GM23338 (cell line): ENCODE data around the gene ZNF281. TPM values are rescaled to one million over a fixed set of nuclear protein-coding genes. Genes with fewer than 3 reads are reported as not detected.

Experiments used
- ATAC-seq: fragments of 200-7000 bp; cut with Tn5 transposase; 3 replicates; pipeline ENCODE4 v1.9.1; 2020
- DNase-seq: peaks from one replicate; pipeline ENCODE4 v3.0.0-alpha.2; 2015; ENCODE audit warnings: low spot score
- H2AFZ ChIP-seq: fragments of 200-600 bp; sonication (generic); 2 replicates; pipeline ENCODE4 v1.8.0; 2016; ENCODE audit warnings: antibody characterized with exemption, mild to moderate bottlenecking, moderate library complexity
- H3F3A ChIP-seq: fragments of 200-600 bp; sonication (generic); replicated peaks from 2 replicates; pipeline ENCODE4 v1.8.0; 2017; ENCODE audit warnings: antibody characterized with exemption, mixed run types, low read depth
- H3K27ac ChIP-seq: fragments of 200-600 bp; sonication (generic); 2 replicates; pipeline ENCODE4 v1.6.1; 2016; ENCODE audit warnings: low read depth
- H3K27me3 ChIP-seq: fragments of 200-600 bp; sonication (generic); 2 replicates; pipeline ENCODE4 v1.8.0; 2016; ENCODE audit warnings: mild to moderate bottlenecking, mixed run types, moderate library complexity; ENCODE audit not compliant: insufficient read depth
- H3K36me3 ChIP-seq: fragments of 200-600 bp; sonication (generic); 2 replicates; pipeline ENCODE4 v1.8.0; 2016; ENCODE audit warnings: mild to moderate bottlenecking; ENCODE audit not compliant: insufficient read depth
- H3K4me1 ChIP-seq: fragments of 200-600 bp; sonication (generic); 2 replicates; pipeline ENCODE4 v1.8.0; 2016; ENCODE audit warnings: mild to moderate bottlenecking, moderate library complexity; ENCODE audit not compliant: insufficient read depth
- H3K4me2 ChIP-seq: fragments of 200-600 bp; sonication (generic); 2 replicates; pipeline ENCODE4 v1.7.1; 2017; ENCODE audit warnings: mixed run types
- H3K4me3 ChIP-seq: fragments of 200-600 bp; sonication (generic); 2 replicates; pipeline ENCODE4 v1.6.1; 2016; ENCODE audit warnings: mixed run types
- H3K79me2 ChIP-seq: fragments of 200-600 bp; sonication (generic); replicated peaks from 2 replicates; pipeline ENCODE4 v1.8.0; 2017; ENCODE audit warnings: mild to moderate bottlenecking; ENCODE audit not compliant: insufficient read depth
- H3K9me2 ChIP-seq: fragments of 200-600 bp; sonication (generic); 2 replicates; pipeline ENCODE4 v1.8.0; 2017; ENCODE audit not compliant: insufficient read depth
- H4K20me1 ChIP-seq: fragments of 200-600 bp; sonication (generic); replicated peaks from 2 replicates; pipeline ENCODE4 v1.8.0; 2017; ENCODE audit warnings: mild to moderate bottlenecking; ENCODE audit not compliant: insufficient read depth
- H3K27ac Mint-ChIP-seq: 2 replicates; pipeline ENCODE4 v1.8.0; 2020; ENCODE audit warnings: inconsistent platforms, mild to moderate bottlenecking, moderate library complexity, mixed read lengths
- H3K27me3 Mint-ChIP-seq: 3 replicates; pipeline ENCODE4 v1.8.0; 2022; ENCODE audit warnings: low read depth, mild to moderate bottlenecking, moderate library complexity, mixed read lengths, inconsistent platforms; ENCODE audit not compliant: insufficient read depth, poor library complexity
- H3K36me3 Mint-ChIP-seq: 3 replicates; pipeline ENCODE4 v1.8.0; 2021; ENCODE audit warnings: low read depth, mild to moderate bottlenecking, inconsistent platforms, moderate library complexity, mixed read lengths
- H3K4me1 Mint-ChIP-seq: 3 replicates; pipeline ENCODE4 v1.8.0; 2020; ENCODE audit warnings: mild to moderate bottlenecking, inconsistent platforms, mixed read lengths
- H3K4me3 Mint-ChIP-seq: 3 replicates; pipeline ENCODE4 v1.8.0; 2021; ENCODE audit warnings: moderate library complexity, mild to moderate bottlenecking, inconsistent platforms, mixed read lengths
- H3K9me3 Mint-ChIP-seq: 3 replicates; pipeline ENCODE4 v1.8.0; 2020; ENCODE audit warnings: moderate library complexity, mild to moderate bottlenecking, inconsistent platforms, mixed read lengths
- CREB1 ChIP-seq: fragments of 250-450 bp; sonication (Bioruptor Pico); IDR thresholded peaks from 2 replicates; pipeline ENCODE4 v1.5.0; 2020; ENCODE audit warnings: low read depth, mild to moderate bottlenecking, moderate library complexity
- CTCF ChIP-seq, 2 experiments: fragments of 200-600 bp in 1 of 2; sonication (generic) in 1 of 2; conservative IDR thresholded peaks; 2 replicates each; pipeline versions ENCODE4 v1.5.1 to v1.6.1; 2016 to 2017; ENCODE audit warnings: antibody characterized with exemption in 2 of 2, low read depth in 2 of 2, mild to moderate bottlenecking in 2 of 2, moderate library complexity in 1 of 2
- ETS1 ChIP-seq: IDR thresholded peaks from 2 replicates; pipeline ENCODE4 v1.6.1; 2016; ENCODE audit warnings: antibody characterized with exemption
- EZH2 ChIP-seq: fragments of 200-600 bp; sonication (generic); IDR thresholded peaks from one replicate; pipeline ENCODE4 v1.8.0; 2017; ENCODE audit warnings: antibody characterized with exemption, mild to moderate bottlenecking, low read depth; ENCODE audit not compliant: unreplicated experiment
- EZH2phosphoT487 ChIP-seq: fragments of 200-600 bp; sonication (generic); IDR thresholded peaks from one replicate; pipeline ENCODE4 v1.8.1; 2018; ENCODE audit warnings: antibody characterized with exemption; ENCODE audit not compliant: unreplicated experiment
- JUNB ChIP-seq: IDR thresholded peaks from one replicate; pipeline ENCODE4 v1.6.1; 2016; ENCODE audit warnings: antibody characterized with exemption; ENCODE audit not compliant: unreplicated experiment
- NANOG ChIP-seq: IDR thresholded peaks from 2 replicates; pipeline ENCODE4 v1.6.1; 2016; ENCODE audit warnings: antibody characterized with exemption, borderline replicate concordance
- POLR2AphosphoS5 ChIP-seq: IDR thresholded peaks from 2 replicates; pipeline ENCODE4 v1.6.1; 2016; ENCODE audit warnings: antibody characterized with exemption, low read depth
- REST ChIP-seq: IDR thresholded peaks from one replicate; pipeline ENCODE4 v1.6.1; 2018; ENCODE audit warnings: antibody characterized with exemption; ENCODE audit not compliant: unreplicated experiment
- STAT1 ChIP-seq: IDR thresholded peaks from one replicate; pipeline ENCODE4 v1.6.1; 2016; ENCODE audit warnings: antibody characterized with exemption; ENCODE audit not compliant: unreplicated experiment
- ZNF114 ChIP-seq: fragments of 250-450 bp; sonication (Bioruptor Pico); IDR thresholded peaks from 2 replicates; pipeline ENCODE4 v1.5.0; 2020; ENCODE audit warnings: mild to moderate bottlenecking, moderate library complexity
- ZNF331 ChIP-seq: fragments of 250-450 bp; sonication (Bioruptor Pico); IDR thresholded peaks from 2 replicates; pipeline ENCODE4 v1.5.0; 2020; ENCODE audit warnings: low read depth, mild to moderate bottlenecking, moderate library complexity
- polyA plus RNA-seq: library from polyadenylated mRNA; unstranded; fragments of >200 nt; fragmentation: Nextera tagmentation; extraction: Ambion mirVana; gene quantifications from 2 replicates; pipeline ENCODE4 v1.2.1, GENCODE V29; 2016
- total RNA-seq: library from RNA; depleted of rRNA; stranded (reverse); fragments of >200 nt; shearing (Covaris generic); gene quantifications from 2 replicates; pipeline ENCODE4 v1.2.3, GENCODE V29; 2014
- TF ChIP-seq, protein P1 (sequence below): fragments of 250-450 bp; sonication (Bioruptor Pico); IDR thresholded peaks from 2 replicates; pipeline ENCODE4 v1.5.0; 2020; ENCODE audit warnings: mild to moderate bottlenecking, moderate library complexity

The ZNF281 gene
- total and polyA plus RNA-seq, 2 experiments from 2014 or later = 62.1 to 79.3 TPM

DNA sequence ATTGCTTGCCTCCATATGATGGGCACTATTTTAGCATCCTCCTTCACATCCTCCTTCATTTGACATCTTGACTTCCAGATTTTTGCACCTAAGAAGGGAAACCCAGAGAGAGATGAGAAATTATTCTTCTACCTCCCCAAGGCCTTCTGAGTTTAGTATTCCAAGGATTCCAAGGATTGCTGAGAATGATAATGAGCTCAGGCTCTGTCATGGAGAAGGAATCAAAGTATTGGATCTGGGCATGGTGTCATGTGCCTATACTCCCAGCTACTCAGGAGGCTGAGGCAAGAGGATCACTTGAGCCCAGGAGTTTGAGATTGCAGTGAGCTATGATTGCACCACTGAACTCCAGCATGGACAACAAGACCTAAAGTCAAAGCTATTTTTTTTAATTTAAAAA is 26.6 kb upstream of the ZNF281 start:
- no peak overlapping the region for H3K4me2 ChIP-seq
- peaks cover 41% of the 10 kb centered on the region for H3K79me2 ChIP-seq
- H3K4me1 ChIP-seq = peaks cover 8% of the 10 kb centered on the region; the same call in 1 of the 2 replicates
- H3K27me3 ChIP-seq = no peaks in the 10 kb centered on the region
- H3K36me3 ChIP-seq = 0 out of 2 replicates have a peak, but pooled peaks cover 13% of the 10 kb centered on the region
- Mint-ChIP-seq H3K4me1 (peaks cover 16% of the 10 kb centered on the region), H3K27ac (no peak overlapping the region), H3K36me3 (peaks cover 33% of the 10 kb centered on the region), H3K4me3 (no peak overlapping the region), H3K9me3 (no peaks in the 10 kb centered on the region; the same call in 2 of the 3 replicates), H3K27me3 (peaks cover 6% of the 10 kb centered on the region)
- no peaks in the 10 kb centered on the region for H3K9me2 ChIP-seq
- TF ChIP-seq ZNF114 (CRISPR knock-in tag) (no peak), CREB1 (CRISPR knock-in tag) (no peak), REST (no peak), CTCF (conservative IDR thresholded peaks at IDR 0.05; ENCODE audit: low read depth in 2 of 2) (no peak), ETS1 (no peak), STAT1 (no peak), EZH2phosphoT487 (no peak), NANOG (no peak), EZH2 (no peak), ZNF331 (CRISPR knock-in tag) (no peak), JUNB (no peak), POLR2AphosphoS5 (no peak)
- TF ChIP-seq, protein P1, sequence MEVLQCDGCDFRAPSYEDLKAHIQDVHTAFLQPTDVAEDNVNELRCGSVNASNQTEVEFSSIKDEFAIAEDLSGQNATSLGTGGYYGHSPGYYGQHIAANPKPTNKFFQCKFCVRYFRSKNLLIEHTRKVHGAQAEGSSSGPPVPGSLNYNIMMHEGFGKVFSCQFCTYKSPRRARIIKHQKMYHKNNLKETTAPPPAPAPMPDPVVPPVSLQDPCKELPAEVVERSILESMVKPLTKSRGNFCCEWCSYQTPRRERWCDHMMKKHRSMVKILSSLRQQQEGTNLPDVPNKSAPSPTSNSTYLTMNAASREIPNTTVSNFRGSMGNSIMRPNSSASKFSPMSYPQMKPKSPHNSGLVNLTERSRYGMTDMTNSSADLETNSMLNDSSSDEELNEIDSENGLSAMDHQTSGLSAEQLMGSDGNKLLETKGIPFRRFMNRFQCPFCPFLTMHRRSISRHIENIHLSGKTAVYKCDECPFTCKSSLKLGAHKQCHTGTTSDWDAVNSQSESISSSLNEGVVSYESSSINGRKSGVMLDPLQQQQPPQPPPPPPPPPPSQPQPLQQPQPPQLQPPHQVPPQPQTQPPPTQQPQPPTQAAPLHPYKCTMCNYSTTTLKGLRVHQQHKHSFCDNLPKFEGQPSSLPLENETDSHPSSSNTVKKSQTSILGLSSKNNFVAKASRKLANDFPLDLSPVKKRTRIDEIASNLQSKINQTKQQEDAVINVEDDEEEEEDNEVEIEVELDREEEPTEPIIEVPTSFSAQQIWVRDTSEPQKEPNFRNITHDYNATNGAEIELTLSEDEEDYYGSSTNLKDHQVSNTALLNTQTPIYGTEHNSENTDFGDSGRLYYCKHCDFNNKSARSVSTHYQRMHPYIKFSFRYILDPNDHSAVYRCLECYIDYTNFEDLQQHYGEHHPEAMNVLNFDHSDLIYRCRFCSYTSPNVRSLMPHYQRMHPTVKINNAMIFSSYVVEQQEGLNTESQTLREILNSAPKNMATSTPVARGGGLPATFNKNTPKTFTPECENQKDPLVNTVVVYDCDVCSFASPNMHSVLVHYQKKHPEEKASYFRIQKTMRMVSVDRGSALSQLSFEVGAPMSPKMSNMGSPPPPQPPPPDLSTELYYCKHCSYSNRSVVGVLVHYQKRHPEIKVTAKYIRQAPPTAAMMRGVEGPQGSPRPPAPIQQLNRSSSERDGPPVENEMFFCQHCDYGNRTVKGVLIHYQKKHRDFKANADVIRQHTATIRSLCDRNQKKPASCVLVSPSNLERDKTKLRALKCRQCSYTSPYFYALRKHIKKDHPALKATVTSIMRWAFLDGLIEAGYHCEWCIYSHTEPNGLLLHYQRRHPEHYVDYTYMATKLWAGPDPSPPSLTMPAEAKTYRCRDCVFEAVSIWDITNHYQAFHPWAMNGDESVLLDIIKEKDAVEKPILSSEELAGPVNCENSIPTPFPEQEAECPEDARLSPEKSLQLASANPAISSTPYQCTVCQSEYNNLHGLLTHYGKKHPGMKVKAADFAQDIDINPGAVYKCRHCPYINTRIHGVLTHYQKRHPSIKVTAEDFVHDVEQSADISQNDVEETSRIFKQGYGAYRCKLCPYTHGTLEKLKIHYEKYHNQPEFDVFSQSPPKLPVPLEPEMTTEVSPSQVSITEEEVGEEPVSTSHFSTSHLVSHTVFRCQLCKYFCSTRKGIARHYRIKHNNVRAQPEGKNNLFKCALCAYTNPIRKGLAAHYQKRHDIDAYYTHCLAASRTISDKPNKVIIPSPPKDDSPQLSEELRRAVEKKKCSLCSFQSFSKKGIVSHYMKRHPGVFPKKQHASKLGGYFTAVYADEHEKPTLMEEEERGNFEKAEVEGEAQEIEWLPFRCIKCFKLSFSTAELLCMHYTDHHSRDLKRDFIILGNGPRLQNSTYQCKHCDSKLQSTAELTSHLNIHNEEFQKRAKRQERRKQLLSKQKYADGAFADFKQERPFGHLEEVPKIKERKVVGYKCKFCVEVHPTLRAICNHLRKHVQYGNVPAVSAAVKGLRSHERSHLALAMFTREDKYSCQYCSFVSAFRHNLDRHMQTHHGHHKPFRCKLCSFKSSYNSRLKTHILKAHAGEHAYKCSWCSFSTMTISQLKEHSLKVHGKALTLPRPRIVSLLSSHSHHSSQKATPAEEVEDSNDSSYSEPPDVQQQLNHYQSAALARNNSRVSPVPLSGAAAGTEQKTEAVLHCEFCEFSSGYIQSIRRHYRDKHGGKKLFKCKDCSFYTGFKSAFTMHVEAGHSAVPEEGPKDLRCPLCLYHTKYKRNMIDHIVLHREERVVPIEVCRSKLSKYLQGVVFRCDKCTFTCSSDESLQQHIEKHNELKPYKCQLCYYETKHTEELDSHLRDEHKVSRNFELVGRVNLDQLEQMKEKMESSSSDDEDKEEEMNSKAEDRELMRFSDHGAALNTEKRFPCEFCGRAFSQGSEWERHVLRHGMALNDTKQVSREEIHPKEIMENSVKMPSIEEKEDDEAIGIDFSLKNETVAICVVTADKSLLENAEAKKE (CRISPR knock-in tag) = no peak
- no peak overlapping the region for H2AFZ ChIP-seq
- ATAC-seq (no peak), DNase-seq (no peak)
- no peak overlapping the region for H3K4me3 ChIP-seq
- peaks cover 10% of the 10 kb centered on the region; the same call in 1 of the 2 replicates for H3F3A ChIP-seq
- H3K27ac ChIP-seq = no peak overlapping the region
- peaks cover 12% of the 10 kb centered on the region for H4K20me1 ChIP-seq
